Transverse colon (tissue), 4 donors: Measurements from ENCODE around the gene ZFP1. TPM values are rescaled to one million over a fixed set of nuclear protein-coding genes. Genes with fewer than 3 reads are reported as not detected.
"Not testable (repeated sequence)": the region's sequence is repeated elsewhere in the genome, so short reads cannot be mapped to it uniquely, and the experiment has no call there.

Source experiments
- DNase-seq: peaks from one replicate; pipeline ENCODE4 v3.0.0-alpha.2; 2019
- H3K27ac ChIP-seq, 4 donors: fragments of 200-600 bp; sonication (generic); 2 replicates each; pipeline ENCODE4 v1.5.1; 2016 to 2018; ENCODE audit warnings: inconsistent platforms in 4 of 4
- H3K27me3 ChIP-seq: fragments of 200-600 bp; sonication (generic); 2 replicates; pipeline ENCODE4 v1.5.1; 2017; ENCODE audit warnings: inconsistent platforms
- H3K36me3 ChIP-seq, 4 donors: fragments of 200-600 bp; sonication (generic); 2 replicates each; pipeline ENCODE4 v1.5.1; 2017 to 2019; ENCODE audit warnings: inconsistent platforms in 4 of 4
- H3K4me1 ChIP-seq, 4 donors: fragments of 200-600 bp; sonication (generic); 2 replicates each; pipeline ENCODE4 v1.5.1; 2017 to 2020; ENCODE audit warnings: inconsistent platforms in 4 of 4
- H3K4me3 ChIP-seq, 4 donors: fragments of 200-600 bp; sonication (generic); 1 replicate in 1 of 4; 2 replicates in 3 of 4; pipeline versions ENCODE4 v1.5.1 to v1.6.1; 2017 to 2019; ENCODE audit warnings: inconsistent platforms in 4 of 4
- H3K9me3 ChIP-seq, 2 donors: fragments of 200-600 bp; sonication (generic); 2 replicates each; pipeline ENCODE4 v1.5.1; 2017 to 2019; ENCODE audit warnings: inconsistent platforms in 2 of 2
- EP300 ChIP-seq: sonication (generic); formaldehyde crosslinking; IDR thresholded peaks from one replicate; pipeline ENCODE4 v1.6.1; 2017; ENCODE audit warnings: antibody characterized with exemption, low read depth
- POLR2A ChIP-seq: fragments of 450-650 bp; IDR thresholded peaks from one replicate; pipeline ENCODE4 v1.6.1; 2016; ENCODE audit warnings: antibody characterized with exemption, mild to moderate bottlenecking, moderate library complexity
- POLR2AphosphoS5 ChIP-seq, 3 donors: sonication (generic); formaldehyde crosslinking; IDR thresholded peaks; one replicate each; pipeline ENCODE4 v1.6.1; 2016; ENCODE audit warnings: antibody characterized with exemption in 3 of 3
- WGBS, 2 donors: methylation state at CpG; one replicate each; pipeline ENCODE4 v1.1.5; 2018; ENCODE audit warnings: low coverage in 1 of 2; 5-methylcytosine and 5-hydroxymethylcytosine counted together
- in situ Hi-C, 4 donors: fragments of 200-750 bp; cut with MboI; loops; one replicate each; pipeline versions ENCODE4 v1.15.0 to v1.15.1; 2017; ENCODE audit warnings: low sequenced_read_pairs in 3 of 4, low pct_ligation_motif_present in 1 of 4, low pct_unique_long_range_greater_than_20kb in 1 of 4
- intact Hi-C: fragments of 100-400 bp; cut with DNase I; formaldehyde crosslinking; loops from one replicate; pipeline ENCODE4 v1.15.1; 2023; ENCODE audit warnings: low total_unique reads
- total RNA-seq, 4 donors: library from RNA; depleted of rRNA; stranded (reverse); fragments of >200 nt; gene quantifications; one replicate each; pipeline ENCODE4 v1.1.0, GENCODE V29; 2016
- TF ChIP-seq, protein P1 (sequence below), 5 experiments: fragments of 200-600 bp in 3 of 5; fragments of 450-650 bp in 2 of 5; sonication (generic) in 3 of 5; IDR thresholded peaks; 1 replicate in 2 of 5; 2 replicates in 3 of 5; pipeline ENCODE4 v1.5.1; 2016 to 2017; ENCODE audit warnings: antibody characterized with exemption in 5 of 5, inconsistent platforms in 3 of 5, mild to moderate bottlenecking in 2 of 5, moderate library complexity in 1 of 5

ZFP1 gene
- total RNA-seq, 4 donors from 2014 or later, result 1.1 to 56.7 (median 6.3) TPM

DNA sequence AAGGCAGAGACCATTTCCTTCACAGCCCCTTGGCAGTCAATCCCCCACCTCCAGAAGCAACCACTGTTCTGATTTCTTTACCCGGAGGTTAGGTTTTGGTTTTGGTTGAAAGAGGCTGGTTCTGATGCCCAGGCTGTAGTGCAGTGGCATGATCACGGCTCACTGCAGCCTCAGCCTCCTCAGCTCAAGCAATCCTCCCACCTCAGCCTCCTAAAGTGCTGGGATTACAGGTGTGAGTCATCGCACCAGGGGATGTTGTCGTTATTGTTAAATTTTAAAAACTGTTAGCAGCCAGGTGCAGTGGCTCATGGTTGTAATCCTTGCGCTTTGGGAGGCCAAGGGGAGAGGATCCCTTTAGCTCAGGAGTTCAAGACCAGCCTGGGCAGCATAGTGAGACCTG lies 61.6 kb downstream of the ZFP1 start:
- intact Hi-C loops (no loop called here), in situ Hi-C loops (loop anchor here in 3 of 4 donors (10.0 to 25.0 kb wide), 4 partner anchors 175 to 552 kb away; no protein-coding TSS in a partner anchor)
- H3K4me3 ChIP-seq, result no peak overlapping the region
- no peak overlapping the region for H3K27ac ChIP-seq
- no peak for TF ChIP-seq EP300
- no peaks in the 10 kb centered on the region for H3K36me3 ChIP-seq
- 76 to 100% methylated on average over 1 to 5 of the region's 5 CpGs for WGBS, 2 donors
- no peaks in the 10 kb centered on the region for H3K9me3 ChIP-seq
- DNase-seq, result no peak
- H3K4me1 ChIP-seq, result no peaks in the 10 kb centered on the region
- no peaks in the 10 kb centered on the region for H3K27me3 ChIP-seq

DNA sequence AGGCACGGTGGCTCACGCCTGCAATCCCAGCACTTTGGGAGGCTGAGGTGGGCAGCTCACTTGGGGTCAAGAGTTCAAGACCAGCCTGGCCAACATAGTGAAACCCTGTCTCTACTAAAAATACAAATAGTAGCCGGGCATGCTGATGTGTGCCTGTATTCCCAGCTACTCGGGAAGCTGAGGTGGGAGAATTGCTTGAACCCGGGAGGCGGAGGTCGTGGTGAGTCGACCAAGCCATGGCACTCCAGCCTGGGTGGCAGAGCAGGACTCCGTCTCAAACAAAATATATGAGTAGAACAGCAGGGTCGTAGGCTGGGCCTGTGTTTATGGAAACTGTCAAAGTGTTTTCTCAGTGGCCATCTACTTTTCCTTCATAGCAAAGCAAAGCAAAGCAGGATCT lies 63.0 kb downstream of the ZFP1 start:
- intact Hi-C loops, DNase-seq: not testable (repeated sequence)
- in situ Hi-C loops, result loop anchor here in 3 of 4 donors (10.0 to 25.0 kb wide), 3 partner anchors 176 to 551 kb away; no protein-coding TSS in a partner anchor

DNA sequence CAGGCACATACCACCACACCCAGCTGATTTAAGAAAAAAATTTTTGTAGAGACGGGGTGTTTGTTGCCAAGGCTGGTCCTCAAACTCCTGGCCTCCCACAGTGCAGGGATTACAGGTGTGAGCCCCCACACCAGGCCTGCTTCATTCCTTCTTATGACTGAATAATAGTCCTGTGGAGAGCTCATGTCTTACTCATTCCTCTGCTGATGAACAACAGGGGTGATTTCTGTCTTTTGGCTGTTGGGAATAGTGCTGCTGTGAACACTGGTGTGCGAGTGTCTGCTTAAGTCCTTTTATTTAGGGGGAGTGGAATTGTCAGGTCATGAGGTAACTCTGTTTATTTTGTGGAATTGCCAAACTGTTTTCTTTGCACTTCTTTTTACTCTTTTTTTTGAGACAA lies 67.8 kb downstream of the ZFP1 start:
- DNase-seq, result no peak
- WGBS, 2 donors, result 60 to 78% methylated on average over 1 to 2 of the region's 2 CpGs
- Histone ChIP-seq H3K4me1 (no peaks in the 10 kb centered on the region), H3K4me3 (no peak overlapping the region), H3K27ac (no peak overlapping the region), H3K27me3 (no peaks in the 10 kb centered on the region), H3K36me3 (no peaks in the 10 kb centered on the region), H3K9me3 (no peaks in the 10 kb centered on the region)
- intact Hi-C loops, result loop anchor here (2.0 kb wide), 1 partner anchor 15 kb away; no protein-coding TSS in a partner anchor
- TF ChIP-seq EP300 (no peak), POLR2A (no peak), POLR2AphosphoS5 (IDR thresholded peaks at IDR 0.05) (no peak)
- TF ChIP-seq, protein P1, sequence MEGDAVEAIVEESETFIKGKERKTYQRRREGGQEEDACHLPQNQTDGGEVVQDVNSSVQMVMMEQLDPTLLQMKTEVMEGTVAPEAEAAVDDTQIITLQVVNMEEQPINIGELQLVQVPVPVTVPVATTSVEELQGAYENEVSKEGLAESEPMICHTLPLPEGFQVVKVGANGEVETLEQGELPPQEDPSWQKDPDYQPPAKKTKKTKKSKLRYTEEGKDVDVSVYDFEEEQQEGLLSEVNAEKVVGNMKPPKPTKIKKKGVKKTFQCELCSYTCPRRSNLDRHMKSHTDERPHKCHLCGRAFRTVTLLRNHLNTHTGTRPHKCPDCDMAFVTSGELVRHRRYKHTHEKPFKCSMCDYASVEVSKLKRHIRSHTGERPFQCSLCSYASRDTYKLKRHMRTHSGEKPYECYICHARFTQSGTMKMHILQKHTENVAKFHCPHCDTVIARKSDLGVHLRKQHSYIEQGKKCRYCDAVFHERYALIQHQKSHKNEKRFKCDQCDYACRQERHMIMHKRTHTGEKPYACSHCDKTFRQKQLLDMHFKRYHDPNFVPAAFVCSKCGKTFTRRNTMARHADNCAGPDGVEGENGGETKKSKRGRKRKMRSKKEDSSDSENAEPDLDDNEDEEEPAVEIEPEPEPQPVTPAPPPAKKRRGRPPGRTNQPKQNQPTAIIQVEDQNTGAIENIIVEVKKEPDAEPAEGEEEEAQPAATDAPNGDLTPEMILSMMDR (IDR thresholded peaks at IDR 0.05), result no peak
- in situ Hi-C loops, result loop anchor here in 3 of 4 donors (10.0 to 25.0 kb wide), 3 partner anchors 171 to 546 kb away; no protein-coding TSS in a partner anchor

More for the DNA sequence above, 63.0 kb downstream of the ZFP1 start:
- WGBS, 2 donors, result 79% methylated on average over 10 of the region's 10 CpGs; no CpG with 5 or more reads in 1 of the 2 donors
- not testable (repeated sequence) for H3K9me3 ChIP-seq, H3K4me1 ChIP-seq, H3K27me3 ChIP-seq, H3K36me3 ChIP-seq, H3K4me3 ChIP-seq, H3K27ac ChIP-seq

DNA sequence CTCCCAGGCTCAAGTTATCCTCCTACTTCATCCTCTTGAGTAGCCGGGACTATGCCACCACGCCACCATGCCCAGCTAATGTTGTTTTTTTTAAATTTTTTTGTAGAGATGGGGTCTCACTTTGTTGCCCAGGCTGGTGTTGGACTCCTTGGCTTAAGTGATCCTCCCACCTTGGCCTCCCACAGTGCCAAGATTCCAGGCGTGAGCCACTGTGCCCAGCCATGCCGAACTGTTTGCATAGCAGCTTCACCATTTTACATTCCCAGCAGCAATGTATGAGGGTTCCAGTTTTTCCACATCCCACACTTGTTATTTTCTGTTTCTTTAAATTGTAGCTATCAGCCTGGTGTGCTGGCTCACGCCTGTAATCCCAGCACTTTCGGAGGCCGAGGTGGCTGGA lies 68.3 kb downstream of the ZFP1 start:
- Histone ChIP-seq H3K36me3 (no peaks in the 10 kb centered on the region), H3K4me1 (no peaks in the 10 kb centered on the region), H3K4me3 (no peak overlapping the region), H3K9me3 (no peaks in the 10 kb centered on the region), H3K27me3 (no peaks in the 10 kb centered on the region), H3K27ac (no peak overlapping the region)
- WGBS, 2 donors, result 94% methylated on average over 3 to 7 of the region's 7 CpGs
- in situ Hi-C loops (loop anchor here in 3 of 4 donors (10.0 to 25.0 kb wide), 3 partner anchors 171 to 546 kb away; no protein-coding TSS in a partner anchor), intact Hi-C loops (loop anchor here (2.0 kb wide), 1 partner anchor 16 kb away; no protein-coding TSS in a partner anchor)
- no peak for DNase-seq
- TF ChIP-seq POLR2A, result no peak
- TF ChIP-seq, protein P1 (IDR thresholded peaks at IDR 0.05), result no peak

DNA sequence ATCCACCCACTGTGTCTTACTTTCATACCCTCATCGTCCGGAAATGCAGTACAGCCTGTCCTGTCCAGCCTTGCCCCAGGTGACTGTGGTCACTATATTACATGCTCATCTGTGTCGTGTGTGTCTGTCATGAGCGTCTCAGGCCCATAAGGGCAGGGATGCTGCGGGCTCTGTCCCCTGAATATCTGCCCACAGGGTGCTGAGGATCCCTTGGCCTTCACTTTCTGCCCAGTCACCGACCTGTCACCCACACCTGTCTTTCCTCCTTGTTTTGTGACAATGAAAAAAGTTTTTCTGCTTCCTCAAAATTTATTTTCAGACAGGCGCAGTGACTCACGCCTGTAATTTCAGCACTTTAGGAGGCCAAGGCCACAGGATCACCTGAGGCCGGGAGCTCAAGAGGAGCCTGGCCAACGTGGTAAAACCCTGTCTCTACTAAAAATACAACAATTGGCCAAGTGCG lies 69.1 kb downstream of the ZFP1 start:
- Histone ChIP-seq H3K4me1 (no peaks in the 10 kb centered on the region), H3K36me3 (no peaks in the 10 kb centered on the region), H3K27me3 (no peaks in the 10 kb centered on the region), H3K9me3 (no peaks in the 10 kb centered on the region), H3K27ac (no peak overlapping the region), H3K4me3 (no peak overlapping the region)
- TF ChIP-seq EP300 (no peak), POLR2A (no peak), POLR2AphosphoS5 (IDR thresholded peaks at IDR 0.05) (no peak)
- 82 to 96% methylated on average over 4 to 11 of the region's 11 CpGs for WGBS, 2 donors
- DNase-seq, result no peak
- intact Hi-C loops, result loop anchor here (2.0 kb wide), 1 partner anchor 17 kb away; no protein-coding TSS in a partner anchor
- in situ Hi-C loops, result loop anchor here in 3 of 4 donors (10.0 to 25.0 kb wide), 3 partner anchors 170 to 545 kb away; no protein-coding TSS in a partner anchor
